NCI-H2171 (cell line): ENCODE results near the gene PPP4R3A.
"Not testable (repeated sequence)": the region's sequence is repeated elsewhere in the genome, so short reads cannot be mapped to it uniquely, and the experiment has no call there.

Source experiments
- DNase-seq: peaks from one replicate; lab custom pipeline; 2025; lab: John Stamatoyannopoulos, UW

The PPP4R3A gene

DNA sequence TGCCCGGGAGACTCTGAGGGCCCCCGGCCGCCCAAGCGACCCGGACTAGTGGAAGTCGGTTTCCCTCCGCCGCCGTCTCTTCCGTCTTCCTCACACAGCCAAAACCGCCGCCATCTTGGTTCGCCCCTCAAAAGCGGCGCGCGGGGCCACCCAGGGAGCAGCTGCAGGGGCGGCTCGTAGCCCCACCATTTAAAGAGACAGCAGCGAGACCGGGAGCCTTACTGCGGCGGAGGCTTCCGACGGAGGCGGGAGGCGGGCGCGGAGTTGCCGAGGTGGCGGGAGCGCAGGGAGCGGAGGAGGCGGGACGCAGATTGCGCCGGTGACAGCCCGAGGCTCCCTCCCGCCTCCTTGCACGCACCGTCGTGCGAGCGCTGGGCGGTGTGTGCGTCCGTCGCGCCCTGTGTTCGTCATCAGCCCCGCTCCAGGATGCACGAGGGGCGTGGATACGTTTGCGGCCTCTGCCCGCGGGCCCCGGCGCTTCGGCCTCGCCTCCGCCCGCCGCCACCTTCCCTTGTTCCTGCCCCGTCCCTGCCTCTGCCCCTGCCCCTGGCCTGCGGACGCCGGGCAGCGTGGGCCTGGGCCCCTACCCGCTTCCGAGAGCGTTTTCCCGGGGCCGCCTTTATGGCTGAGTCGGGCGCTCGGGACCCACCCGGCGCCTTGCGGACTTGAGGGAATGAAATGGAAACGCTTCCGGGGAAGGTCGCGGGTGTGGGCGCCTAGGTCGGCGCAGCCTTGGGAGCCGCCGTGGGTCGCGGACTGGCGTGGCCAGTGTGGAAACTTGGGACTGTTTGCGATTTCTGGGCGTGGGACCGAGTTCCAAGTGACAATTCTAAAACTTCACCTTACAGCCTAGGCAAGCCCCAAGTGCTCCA, at the start of gene PPP4R3A:
Gene PPP4R3A (minus strand): TSS at position 140 of the 872 bp plus-strand sequence. CDS start 663 bp downstream, outside the sequence.
- DNase-seq = peak; percentile 97

DNA sequence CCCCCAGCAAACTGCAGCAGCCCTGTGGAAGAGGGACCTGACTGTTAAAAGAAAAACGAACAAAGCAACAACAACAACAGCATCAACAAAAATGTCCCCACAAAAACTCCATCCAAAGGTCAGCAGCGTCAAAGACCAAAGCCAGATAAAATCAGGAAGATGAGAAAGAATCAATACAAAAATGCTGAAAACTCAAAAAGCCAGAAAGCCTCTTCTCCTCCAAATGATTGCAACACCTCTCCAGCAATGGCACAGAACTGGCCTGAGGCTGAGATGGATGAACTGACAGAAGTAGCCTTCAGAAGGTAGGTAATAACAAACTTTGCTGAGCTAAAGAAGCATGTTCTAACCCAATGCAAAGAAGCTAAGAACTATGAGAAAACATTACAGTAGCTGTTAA, 45.4 kb upstream of the PPP4R3A start:
- no peak for DNase-seq

DNA sequence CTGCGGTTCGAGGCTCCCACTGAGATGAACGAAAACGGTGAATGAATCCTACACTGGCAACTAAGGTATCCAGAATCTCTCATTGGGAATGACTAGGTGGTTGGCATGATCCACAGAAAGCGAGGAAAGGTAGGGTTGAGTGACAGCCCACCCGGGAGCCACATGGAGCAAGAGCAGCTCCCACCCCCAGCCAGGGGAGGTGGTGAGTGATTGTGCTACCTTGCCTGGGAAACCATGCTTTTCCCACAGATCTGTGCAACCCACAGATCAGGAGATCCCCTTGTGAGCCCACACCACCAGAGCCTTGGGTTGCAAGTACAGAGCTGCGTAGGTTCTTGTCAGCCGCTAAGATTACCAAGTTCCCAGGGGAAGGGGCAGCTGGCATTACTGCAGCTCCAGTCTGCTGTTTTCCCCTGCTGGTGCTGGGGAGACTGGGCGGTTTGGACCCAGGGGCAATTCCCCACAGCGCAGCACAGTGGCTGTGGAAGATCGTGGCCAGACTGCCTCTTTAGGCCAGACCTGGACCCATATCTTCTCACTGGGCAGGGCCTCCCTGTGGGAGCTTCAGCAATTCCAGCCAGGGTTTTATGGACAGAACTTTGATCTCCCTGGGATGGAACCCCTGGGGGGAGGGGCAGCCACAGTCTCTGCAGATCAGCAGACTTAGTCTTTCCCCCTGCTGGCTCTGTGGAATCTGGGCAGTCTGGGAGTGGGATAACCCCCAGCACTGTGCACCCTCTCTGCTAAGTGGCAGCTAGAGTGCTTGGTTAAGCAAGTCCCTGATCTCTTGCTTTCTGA, 44.6 kb upstream of the PPP4R3A start:
- DNase-seq = no peak

DNA sequence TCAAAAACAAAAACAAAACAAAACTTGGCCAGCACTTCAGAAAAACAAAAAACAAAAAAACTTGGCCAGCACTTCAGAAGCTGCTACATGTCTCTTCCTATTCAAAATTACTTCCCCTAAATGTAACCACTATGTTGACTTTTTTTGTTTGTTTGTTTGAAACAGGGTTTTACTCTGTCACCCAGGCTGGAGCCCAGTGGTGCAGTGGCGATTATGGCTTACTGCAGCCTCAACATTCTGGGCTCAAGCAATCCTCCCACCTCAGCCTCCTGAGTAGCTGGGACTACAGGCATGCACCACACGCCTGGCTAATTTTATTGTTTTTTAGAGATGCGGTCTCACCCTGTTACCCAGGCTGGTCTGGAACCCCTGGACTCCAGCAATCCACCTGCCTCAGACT, 38.0 kb upstream of the PPP4R3A start:
- no peak for DNase-seq

DNA sequence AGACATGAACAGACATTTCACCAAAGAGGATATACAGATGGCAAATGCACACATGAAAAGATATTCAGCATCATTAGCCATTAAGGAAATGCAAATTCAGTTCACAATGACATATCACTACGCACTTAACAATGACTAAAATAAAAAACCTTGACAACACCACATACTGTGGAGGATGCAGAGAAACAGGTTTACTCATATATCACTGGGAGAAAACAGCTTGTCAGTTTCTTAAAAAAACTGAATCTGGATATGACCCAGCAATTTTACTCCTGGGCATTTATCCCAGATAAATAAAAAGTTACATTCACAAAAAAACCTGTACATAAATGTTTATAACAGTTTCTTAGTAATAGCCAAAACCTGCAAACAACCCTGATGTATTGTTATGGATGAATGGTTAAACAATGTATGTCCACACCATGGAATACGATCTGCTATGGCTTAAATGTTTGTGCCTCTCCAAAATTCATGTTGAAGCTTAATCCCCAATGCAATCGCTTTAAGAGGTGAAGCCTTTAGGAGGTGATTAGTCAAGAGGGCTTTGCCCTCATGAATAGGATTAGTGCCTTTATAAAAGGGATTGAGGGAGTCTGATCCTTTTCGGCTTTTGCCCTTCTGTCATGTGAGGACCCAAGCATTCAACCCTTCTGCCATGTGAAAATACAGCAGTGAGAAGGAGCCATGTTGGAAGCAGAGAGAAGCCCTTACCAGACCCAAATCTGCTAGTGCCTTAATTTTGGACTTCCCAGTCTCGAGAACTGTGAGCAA, 36.0 kb upstream of the PPP4R3A start:
- DNase-seq = peak; percentile 75

DNA sequence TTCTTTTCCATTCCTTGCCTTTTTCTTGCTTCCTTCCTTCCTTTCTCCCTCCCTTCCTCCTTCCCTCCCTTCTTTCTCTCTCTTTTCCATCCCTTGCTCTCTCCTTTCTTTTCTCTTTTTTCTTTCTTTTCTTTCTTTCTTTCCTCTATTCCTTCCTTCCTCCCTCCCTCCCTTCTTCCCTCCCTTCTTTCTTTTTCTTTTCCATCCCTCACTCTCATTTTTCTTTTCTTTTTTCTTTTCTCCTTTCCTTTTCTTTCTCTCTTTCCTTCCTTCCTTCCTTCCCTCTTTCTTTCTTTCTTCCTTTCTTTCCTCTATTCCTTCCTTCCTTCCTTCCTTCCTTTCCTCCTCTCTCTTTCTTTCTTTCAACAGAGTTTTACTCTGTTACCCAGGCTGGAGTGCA, 35.1 kb upstream of the PPP4R3A start:
- DNase-seq = no peak

DNA sequence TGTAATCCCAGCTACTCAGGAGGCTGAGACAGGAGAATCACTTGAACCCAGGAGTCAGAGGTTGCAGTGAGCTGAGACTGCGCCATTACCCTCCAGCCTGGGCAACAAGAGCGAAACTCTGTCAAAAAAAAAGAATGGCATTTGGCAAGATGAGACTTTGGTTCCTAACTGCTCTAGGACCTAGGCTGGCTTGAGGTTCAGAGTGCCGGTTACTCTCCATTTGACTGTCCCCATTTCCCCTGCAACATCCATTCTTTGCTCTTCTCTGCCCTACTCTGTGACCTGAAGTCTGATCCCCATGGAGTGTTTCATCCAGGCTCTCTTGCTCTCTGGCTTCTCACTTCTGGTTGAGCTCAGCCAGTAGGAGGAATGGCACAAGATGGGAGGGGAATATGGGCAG, 26.2 kb upstream of the PPP4R3A start:
- DNase-seq = no peak

DNA sequence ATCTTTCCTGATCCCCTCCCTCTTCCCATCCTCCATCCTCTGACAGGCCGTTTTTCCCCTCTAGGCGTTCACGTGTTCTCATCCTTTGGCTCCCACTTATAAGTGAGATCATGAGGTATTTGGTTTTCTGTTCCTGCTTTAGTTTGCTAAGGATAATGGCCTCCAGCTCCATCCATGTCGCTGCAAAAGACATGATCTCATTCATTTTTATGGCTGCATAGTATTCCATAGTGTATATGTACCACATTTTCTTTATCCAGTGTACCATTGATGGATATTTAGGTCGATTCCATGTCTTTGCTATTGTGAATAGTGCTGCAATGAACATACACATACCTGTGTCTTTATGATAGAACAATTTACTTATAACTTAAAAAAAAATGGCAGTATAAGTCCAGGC, 23.9 kb upstream of the PPP4R3A start:
- DNase-seq = not testable (repeated sequence)

DNA sequence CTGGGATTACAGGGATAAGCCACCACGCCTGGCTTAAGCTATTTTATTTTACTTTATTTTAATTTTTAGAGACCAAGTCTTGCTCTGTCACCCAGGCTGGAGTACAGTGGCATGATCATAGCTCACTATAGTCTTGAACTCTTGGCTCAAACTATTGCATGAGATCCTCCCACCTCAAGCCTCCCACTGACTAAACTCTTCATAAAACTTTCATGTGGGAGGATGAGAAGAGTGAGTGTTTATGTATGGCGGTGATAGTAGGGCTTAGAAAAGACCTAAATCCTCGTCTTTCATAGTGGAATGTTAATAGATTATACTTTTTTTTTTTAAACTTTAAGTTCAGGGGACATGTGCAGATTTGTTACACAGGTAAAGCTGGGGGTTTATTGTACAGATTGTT, 23.5 kb upstream of the PPP4R3A start:
- no peak for DNase-seq

DNA sequence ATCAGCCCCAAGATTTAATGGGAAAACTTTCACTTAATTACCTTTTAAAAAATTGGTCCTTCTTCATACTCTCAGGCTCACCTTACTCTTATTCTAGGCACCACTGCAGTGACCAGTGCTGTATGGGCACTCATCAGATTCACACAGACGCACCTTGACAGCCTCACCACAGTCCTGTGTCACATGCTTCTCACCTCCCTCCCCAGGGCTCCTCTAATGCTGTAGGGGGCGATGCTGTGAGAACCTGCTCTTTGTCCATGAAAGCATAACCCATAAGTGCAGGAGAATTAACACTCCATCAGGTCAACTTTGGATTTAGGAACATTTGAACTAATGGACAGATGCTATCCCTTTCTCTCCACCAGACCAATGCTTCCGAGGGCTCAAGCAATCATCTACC, 13.9 kb upstream of the PPP4R3A start:
- no peak for DNase-seq

DNA sequence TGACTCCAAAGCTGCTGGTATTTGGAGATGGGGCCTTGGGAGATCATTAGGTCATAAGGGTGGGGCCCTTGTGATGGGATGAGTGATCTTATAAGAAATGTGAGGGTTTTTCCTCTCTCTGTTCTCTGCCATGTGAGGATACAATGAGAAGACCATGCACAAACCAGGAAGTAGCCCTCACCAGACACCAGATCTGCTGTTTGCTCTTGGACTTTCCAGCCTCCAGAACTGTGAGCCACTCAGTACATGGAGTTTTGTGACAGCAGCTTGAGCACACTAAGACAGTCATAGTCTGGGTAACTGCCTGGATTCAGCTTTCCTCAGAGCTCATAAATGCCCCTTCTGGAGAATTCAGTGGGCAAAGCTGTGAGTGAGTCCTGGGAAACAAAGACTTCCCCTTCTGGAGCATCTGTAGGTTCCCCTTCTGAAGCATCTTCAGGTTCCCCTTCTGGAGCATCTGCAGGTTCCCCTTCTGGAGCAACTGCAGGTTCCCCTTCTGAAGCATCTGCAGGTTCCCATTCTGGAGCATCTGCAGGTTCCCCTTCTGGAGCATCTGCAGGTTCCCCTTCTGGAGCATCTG, 11.0 kb upstream of the PPP4R3A start:
- no peak for DNase-seq

DNA sequence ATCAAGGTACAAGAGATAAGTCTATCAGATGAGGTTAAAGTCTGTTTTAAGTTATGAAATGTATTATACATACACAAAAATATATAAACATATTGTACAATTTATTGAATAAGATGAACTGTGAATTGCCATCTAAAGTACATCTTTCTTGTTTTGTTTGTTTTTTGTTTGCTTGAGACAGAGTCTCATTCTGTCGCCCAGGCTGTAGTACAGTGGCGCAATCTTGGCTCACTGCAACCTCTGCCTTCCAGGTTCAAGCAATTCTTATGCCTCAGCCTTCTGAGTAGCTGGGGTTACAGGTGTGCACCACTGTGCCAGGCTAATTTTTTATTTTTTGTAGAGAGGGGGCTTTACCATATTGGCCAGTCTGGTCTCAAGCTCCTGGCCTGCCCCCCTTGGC, 10.0 kb upstream of the PPP4R3A start:
- DNase-seq = no peak

DNA sequence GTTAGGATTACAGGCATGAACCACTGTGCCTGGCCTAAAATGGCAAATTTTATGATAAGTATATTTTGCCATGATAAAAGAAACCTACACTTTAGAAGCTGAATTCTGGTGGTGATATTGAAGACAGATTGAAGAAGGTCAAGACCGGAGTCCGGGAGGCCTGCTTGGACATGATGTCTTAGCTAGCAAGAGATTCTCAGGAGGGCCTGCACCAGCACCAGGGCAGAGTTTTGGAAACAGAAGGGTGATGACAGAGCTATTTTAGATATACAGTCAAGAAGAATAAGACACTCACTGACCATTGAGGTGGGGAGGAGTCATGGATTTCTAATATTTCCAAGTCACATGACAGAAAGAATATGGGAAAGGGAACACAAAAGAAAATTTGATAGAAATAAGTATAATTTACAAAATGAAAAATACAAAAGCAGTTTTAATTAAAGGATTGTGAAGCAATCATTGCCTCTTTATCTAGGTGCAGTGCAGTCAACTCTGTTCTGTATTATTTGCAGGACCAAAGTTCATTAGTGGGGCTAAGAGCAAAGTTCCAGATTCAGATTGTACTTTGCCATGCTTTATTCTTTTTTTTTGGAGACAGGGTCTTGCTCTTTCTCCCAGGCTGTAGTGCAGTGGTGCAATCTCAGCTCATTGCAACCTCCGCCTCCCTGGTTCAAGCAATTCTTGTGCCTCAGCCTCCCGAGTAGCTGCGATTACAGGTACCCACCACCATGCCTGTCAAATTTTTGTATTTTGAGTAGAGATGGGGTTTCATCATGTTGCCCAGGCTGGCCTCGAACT, 9.3 kb upstream of the PPP4R3A start:
- no peak for DNase-seq

DNA sequence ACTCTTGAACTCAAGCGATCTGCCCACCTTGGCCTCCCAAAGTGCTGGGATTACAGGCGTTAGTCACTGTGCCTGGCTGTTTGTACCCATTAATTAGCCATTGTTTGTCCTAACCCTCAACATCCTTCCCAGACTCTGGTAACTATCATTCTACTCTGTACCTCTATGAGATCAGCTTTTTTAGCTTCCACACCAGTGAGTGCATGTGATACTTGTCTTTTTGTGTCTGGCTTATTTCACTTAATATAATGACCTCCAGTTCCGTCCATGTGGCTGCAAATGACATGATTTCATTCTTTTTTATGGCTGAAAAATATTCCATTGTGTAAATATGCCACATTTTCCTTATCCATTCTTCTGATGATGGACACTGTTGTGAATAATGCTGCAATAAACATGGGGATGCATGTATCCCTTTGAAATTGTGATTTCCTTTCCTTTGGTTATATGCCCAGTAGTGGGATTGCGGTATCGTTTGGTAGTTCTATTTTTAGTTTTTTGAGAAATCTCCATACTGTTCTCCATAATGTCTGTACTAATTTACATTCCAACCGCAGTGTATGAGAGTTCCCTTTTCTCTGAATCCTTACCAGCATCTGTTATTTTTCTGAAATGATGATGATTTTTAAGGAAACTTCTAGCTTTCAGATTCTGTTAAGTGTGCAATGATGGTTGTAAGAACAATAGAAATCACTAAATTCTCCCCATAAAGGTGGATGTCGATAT, 6.7 kb upstream of the PPP4R3A start:
- no peak for DNase-seq

DNA sequence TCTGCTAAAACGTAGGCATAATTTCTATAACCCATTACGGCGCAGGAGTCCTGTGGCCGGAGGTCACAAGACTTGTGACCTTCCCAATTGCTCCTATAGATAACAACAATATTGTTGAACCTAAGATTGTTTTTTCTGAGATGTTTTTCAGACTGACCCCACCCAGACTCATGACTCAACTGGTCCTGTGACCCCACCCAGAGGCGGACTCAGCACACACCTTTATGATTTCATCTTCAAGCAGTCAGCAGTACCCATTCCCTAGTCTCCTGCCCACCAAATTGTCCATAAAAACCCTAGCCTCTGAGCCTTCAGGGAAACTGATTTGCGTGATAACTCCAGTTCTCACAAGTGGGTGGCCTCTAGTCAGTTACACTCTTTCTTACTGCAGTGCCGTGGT, 5.9 kb upstream of the PPP4R3A start:
- no peak for DNase-seq

DNA sequence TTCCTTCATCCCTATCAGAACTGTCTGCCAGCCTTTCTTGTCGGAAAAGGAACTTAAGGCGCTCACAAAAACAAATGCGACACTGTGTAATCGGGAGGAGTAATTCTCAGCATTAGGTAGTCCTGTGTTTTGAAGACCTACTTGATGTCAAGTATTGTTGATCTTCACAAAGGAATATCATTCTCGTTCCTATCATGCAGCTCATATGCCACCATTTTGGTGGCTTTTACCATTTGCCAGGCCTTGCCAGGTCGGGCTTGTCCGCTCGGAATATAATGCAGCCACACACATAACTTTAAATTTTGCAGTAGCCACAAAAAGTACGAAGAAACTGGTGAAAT, 903 bp upstream of the PPP4R3A start:
- peak; percentile 23 for DNase-seq

DNA sequence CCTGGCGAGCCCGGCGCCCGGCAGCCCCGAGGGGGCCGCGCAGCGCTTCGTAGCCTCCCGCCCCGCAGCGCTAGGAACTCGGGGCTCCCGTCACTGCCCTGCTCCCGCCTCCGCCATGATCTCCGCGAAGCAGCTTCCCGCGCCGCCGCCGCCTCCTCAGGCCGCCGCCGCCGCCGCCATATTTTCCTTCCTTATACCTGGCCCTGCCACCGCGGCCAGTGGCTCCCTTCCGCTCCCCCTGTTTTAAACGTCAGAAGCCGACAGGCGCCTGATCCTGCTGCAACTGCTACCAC, 286 bp downstream of the PPP4R3A start:
- DNase-seq = peak; percentile 62

DNA sequence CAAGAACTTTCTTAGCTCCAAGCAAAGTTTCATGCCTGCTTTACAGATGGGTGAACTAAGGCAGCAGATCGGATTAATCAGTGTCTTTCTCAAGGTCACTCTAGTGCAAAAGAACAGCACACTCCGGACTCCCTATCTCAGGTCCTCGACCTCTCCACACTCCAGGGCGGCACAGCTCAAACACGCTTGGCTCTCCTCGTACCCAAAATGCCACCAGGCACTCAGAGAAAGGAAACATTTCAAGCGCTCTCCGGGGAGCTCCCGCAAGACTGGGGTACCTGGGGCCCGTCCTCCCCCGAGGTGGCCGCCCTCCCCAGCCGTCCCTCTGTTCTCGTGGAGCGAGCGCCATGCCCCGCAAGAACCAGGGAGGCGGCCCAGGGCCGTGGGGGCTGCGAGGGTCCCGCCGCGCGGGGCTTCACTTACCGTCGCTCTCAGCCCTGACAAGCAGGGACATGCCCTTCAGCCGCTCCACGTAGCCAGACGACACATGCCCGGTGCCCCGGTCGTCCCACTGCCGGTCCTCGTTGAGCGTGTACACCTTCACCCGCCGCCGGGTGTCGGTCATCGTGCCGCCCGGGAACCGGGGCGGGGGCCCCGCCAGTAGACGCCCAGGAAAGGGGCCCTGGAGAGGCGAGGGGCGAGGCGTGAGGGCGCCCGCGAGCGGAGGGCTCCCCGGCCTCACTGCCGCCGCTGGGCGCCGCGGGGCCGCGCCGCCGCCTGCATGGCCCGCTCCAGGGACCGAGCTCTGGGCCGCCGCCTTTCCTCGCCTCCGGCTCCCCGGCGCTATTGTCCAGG, 830 bp downstream of the PPP4R3A start:
- DNase-seq = no peak

DNA sequence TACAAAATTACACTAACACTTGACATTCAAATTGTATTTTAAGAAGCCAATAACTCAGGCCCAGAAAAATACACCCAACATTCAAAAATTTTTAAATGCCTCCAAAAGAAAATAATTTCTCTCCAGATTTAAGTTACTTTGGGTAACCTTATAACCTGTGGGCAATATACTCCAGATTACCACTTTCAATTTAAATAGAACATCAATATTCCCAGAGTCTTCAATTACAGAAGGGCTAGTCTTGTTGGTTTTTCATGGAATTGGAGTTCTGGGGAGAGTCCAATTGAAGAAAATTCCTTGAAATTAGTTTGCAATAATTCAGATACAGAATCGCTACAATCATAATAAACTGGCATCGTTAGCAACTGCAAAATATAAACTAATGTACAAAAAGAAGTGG, 2.0 kb downstream of the PPP4R3A start:
- DNase-seq = no peak

DNA sequence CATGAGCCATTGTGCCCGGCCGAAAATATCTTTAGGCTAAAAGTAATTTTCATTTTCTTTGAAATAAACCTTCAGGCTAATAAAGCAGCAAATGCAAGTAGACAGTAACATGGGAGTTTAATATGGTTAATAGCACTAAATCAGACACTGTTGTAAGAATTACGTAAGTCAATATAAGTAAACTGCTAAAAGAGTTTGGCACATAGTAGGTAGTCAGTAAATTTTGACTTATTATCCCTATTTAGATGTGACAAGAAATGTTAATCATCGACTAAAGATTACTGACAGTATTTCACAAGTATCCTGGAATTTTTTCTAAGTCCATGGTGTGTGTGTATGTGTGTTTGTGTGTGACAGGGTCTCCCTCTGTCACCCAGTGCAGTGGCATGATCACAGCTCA, 3.9 kb downstream of the PPP4R3A start:
- no peak for DNase-seq
